Caco-2 (cell line): ENCODE data around the gene PCAT6. TPM values are rescaled to one million over a fixed set of nuclear protein-coding genes. Genes with fewer than 3 reads are reported as not detected.
"Not testable (repeated sequence)": the region's sequence is repeated elsewhere in the genome, so short reads cannot be mapped to it uniquely, and the experiment has no call there.

Source experiments
- BruUV-seq: library from RNA; stranded (reverse); fragments of 400-500 nt; replicated peaks from 2 replicates; lab custom pipeline; 2021; lab: Mats Ljungman, UMichigan
- CTCF ChIA-PET: fragments of 300-600 bp; sonication (Branson Sonifier 250); formaldehyde crosslinking; loops from one replicate; lab custom pipeline; 2022; ENCODE audit warnings: antibody characterized with exemption; lab: Charles Lee
- POLR2A ChIA-PET: fragments of 300-600 bp; sonication (Branson Sonifier 250); formaldehyde crosslinking; loops from one replicate; lab custom pipeline; 2022; ENCODE audit warnings: antibody characterized with exemption; lab: Charles Lee
- DNase-seq, 2 experiments: peaks; one replicate each; pipeline versions ENCODE4 v3.0.0 to v3.0.0-alpha.2; 2020 to 2022
- H3K27me3 ChIP-seq: replicated peaks from 2 replicates; pipeline ENCODE4 v1.6.0; 2011; ENCODE audit warnings: low read length; ENCODE audit not compliant: control insufficient read depth, insufficient read depth
- H3K36me3 ChIP-seq: 2 replicates; pipeline ENCODE4 v1.5.1; 2011; ENCODE audit warnings: low read length; ENCODE audit not compliant: control insufficient read depth, insufficient read depth
- H3K4me1 ChIP-seq: fragments of 250-450 bp; sonication (Bioruptor Pico); 2 replicates; pipeline ENCODE4 v1.5.1; 2020; ENCODE audit warnings: mild to moderate bottlenecking
- H3K4me3 ChIP-seq: 2 replicates; pipeline ENCODE4 v1.5.1; 2011; ENCODE audit warnings: low read depth, mild to moderate bottlenecking, control low read depth, low read length
- H3K9me3 ChIP-seq: fragments of 250-450 bp; sonication (Bioruptor Pico); 2 replicates; pipeline ENCODE4 v1.5.1; 2020; ENCODE audit warnings: mild to moderate bottlenecking, moderate library complexity
- H3K27ac Mint-ChIP-seq: one replicate; pipeline ENCODE4 v1.8.0; 2022; ENCODE audit warnings: mixed read lengths; ENCODE audit not compliant: unreplicated experiment
- H3K27me3 Mint-ChIP-seq: one replicate; pipeline ENCODE4 v1.8.0; 2022; ENCODE audit warnings: mixed read lengths; ENCODE audit not compliant: insufficient read depth, unreplicated experiment
- H3K36me3 Mint-ChIP-seq: one replicate; pipeline ENCODE4 v1.8.0; 2022; ENCODE audit warnings: mild to moderate bottlenecking, mixed read lengths; ENCODE audit not compliant: insufficient read depth, unreplicated experiment
- H3K4me1 Mint-ChIP-seq: one replicate; pipeline ENCODE4 v1.8.0; 2022; ENCODE audit warnings: low read depth, mixed read lengths; ENCODE audit not compliant: unreplicated experiment
- H3K4me3 Mint-ChIP-seq: one replicate; pipeline ENCODE4 v1.8.0; 2022; ENCODE audit warnings: mild to moderate bottlenecking, moderate library complexity, mixed read lengths; ENCODE audit not compliant: unreplicated experiment
- H3K9me3 Mint-ChIP-seq: one replicate; pipeline ENCODE4 v1.8.0; 2022; ENCODE audit warnings: mixed read lengths; ENCODE audit not compliant: unreplicated experiment
- CTCF ChIP-seq, 2 experiments: fragments of 200-600 bp in 1 of 2; IDR thresholded peaks; 1 replicate in 1 of 2; 2 replicates in 1 of 2; pipeline versions ENCODE4 v1.5.1 to v1.8.0; 2011 to 2022; ENCODE audit warnings: antibody characterized with exemption in 1 of 2, control low read depth in 1 of 2, inconsistent platforms in 1 of 2, low read depth in 1 of 2, low read length in 1 of 2, mild to moderate bottlenecking in 1 of 2, moderate library complexity in 1 of 2; ENCODE audit not compliant: insufficient read depth in 1 of 2, severe bottlenecking in 1 of 2, unreplicated experiment in 1 of 2
- intact Hi-C: fragments of 100-400 bp; cut with micrococcal nuclease; formaldehyde crosslinking; loops from one replicate; pipeline ENCODE4 v1.10.0; 2022; ENCODE audit not compliant: unreplicated experiment
- total RNA-seq: library from RNA; stranded (reverse); gene quantifications from 2 replicates; pipeline ENCODE4 v1.2.3, GENCODE V29; 2022

Gene PCAT6
- total RNA-seq, 1 experiment from 2014 or later = not detected

GRCh38 chr1:202821467-202821866 lies 10.7 kb downstream of the PCAT6 start:
- intact Hi-C loops = no loop called here
- BruUV-seq = no TSS peak
- H3K27ac Mint-ChIP-seq = peak overlapping the region; percentile 81
- peaks cover 13% of the 10 kb centered on the region for H3K36me3 Mint-ChIP-seq
- ChIA-PET CTCF (no interaction called here), POLR2A (interaction anchor here (0.7 to 1.5 kb wide), 3 partner anchors 10 to 805 kb away, joined by 3 to 5 read pairs (median 4); partner anchors contain the start of gene PCAT6)
- no peaks in the 10 kb centered on the region for H3K36me3 ChIP-seq
- H3K4me1 ChIP-seq = peaks cover 41% of the 10 kb centered on the region
- H3K4me1 Mint-ChIP-seq = peaks cover 39% of the 10 kb centered on the region
- TF ChIP-seq CTCF (IDR thresholded peaks at IDR 0.05; ENCODE audit: insufficient read depth in 1 of 2, low read depth in 1 of 2, low read length in 1 of 2, severe bottlenecking in 1 of 2, unreplicated experiment in 1 of 2) = no peak
- H3K27me3 Mint-ChIP-seq = peaks cover 3% of the 10 kb centered on the region
- H3K27me3 ChIP-seq = no peaks in the 10 kb centered on the region
- peak in 1 of 2 experiments; percentile 52 for DNase-seq
- no peaks in the 10 kb centered on the region for H3K9me3 ChIP-seq
- no peak overlapping the region for H3K4me3 ChIP-seq
- H3K4me3 Mint-ChIP-seq = peak overlapping the region; percentile 12
- no peaks in the 10 kb centered on the region for H3K9me3 Mint-ChIP-seq

GRCh38 chr1:202825748-202826147 lies 15.0 kb downstream of the PCAT6 start:
- POLR2A ChIA-PET = no interaction called here
- peaks cover 22% of the 10 kb centered on the region for H3K4me1 ChIP-seq
- no peaks in the 10 kb centered on the region for H3K9me3 Mint-ChIP-seq
- no peak overlapping the region for H3K4me3 ChIP-seq
- peaks cover 5% of the 10 kb centered on the region for H3K36me3 Mint-ChIP-seq
- DNase-seq = no peak
- H3K9me3 ChIP-seq = no peaks in the 10 kb centered on the region
- no peaks in the 10 kb centered on the region for H3K36me3 ChIP-seq
- TF ChIP-seq CTCF (IDR thresholded peaks at IDR 0.05; ENCODE audit: insufficient read depth in 1 of 2, low read depth in 1 of 2, low read length in 1 of 2, severe bottlenecking in 1 of 2, unreplicated experiment in 1 of 2) = no peak
- no peak overlapping the region for H3K27ac Mint-ChIP-seq
- peaks cover 18% of the 10 kb centered on the region for H3K4me1 Mint-ChIP-seq
- CTCF ChIA-PET = no interaction called here
- intact Hi-C loops = no loop called here
- no peak overlapping the region for H3K4me3 Mint-ChIP-seq
- BruUV-seq = no TSS peak
- H3K27me3 Mint-ChIP-seq = no peaks in the 10 kb centered on the region
- no peaks in the 10 kb centered on the region for H3K27me3 ChIP-seq

GRCh38 chr1:202829223-202829622 lies 18.5 kb downstream of the PCAT6 start:
- DNase-seq, H3K9me3 Mint-ChIP-seq, BruUV-seq, H3K27me3 Mint-ChIP-seq, H3K9me3 ChIP-seq, POLR2A ChIA-PET, H3K4me1 Mint-ChIP-seq, H3K4me1 ChIP-seq, intact Hi-C loops, H3K27me3 ChIP-seq, H3K4me3 Mint-ChIP-seq, CTCF ChIA-PET, H3K36me3 Mint-ChIP-seq, H3K27ac Mint-ChIP-seq, H3K4me3 ChIP-seq, H3K36me3 ChIP-seq: not testable (repeated sequence)

- BruUV-seq = no TSS peak
- Histone ChIP-seq H3K4me1 (peaks cover 8% of the 10 kb centered on the region), H3K9me3 (no peaks in the 10 kb centered on the region), H3K27me3 (no peaks in the 10 kb centered on the region), H3K36me3 (no peaks in the 10 kb centered on the region), H3K4me3 (no peak overlapping the region)
- intact Hi-C loops = no loop called here
- Mint-ChIP-seq H3K36me3 (no peaks in the 10 kb centered on the region), H3K27me3 (no peaks in the 10 kb centered on the region), H3K4me1 (peaks cover 6% of the 10 kb centered on the region), H3K27ac (no peak overlapping the region), H3K9me3 (no peaks in the 10 kb centered on the region), H3K4me3 (no peak overlapping the region)
- ChIA-PET CTCF (no interaction called here), POLR2A (no interaction called here)
- no peak for TF ChIP-seq CTCF (IDR thresholded peaks at IDR 0.05; ENCODE audit: insufficient read depth in 1 of 2, low read depth in 1 of 2, low read length in 1 of 2, severe bottlenecking in 1 of 2, unreplicated experiment in 1 of 2)
- DNase-seq = no peak
These were observed 21.2 kb downstream of the PCAT6 start for GRCh38 chr1:202831906-202832305.
